Ramos (cell line): ENCODE data around the gene NMUR2.

Experiments
- in situ Hi-C: fragments of 300-500 bp; cut with MboI; formaldehyde crosslinking; loops from one replicate; pipeline ENCODE4 v1.14.3; 2022; ENCODE audit warnings: low sequenced_read_pairs; ENCODE audit not compliant: unreplicated experiment

Gene NMUR2

GRCh38 chr5:152374711-152375275 lies 30.3 kb downstream of the NMUR2 start:
- in situ Hi-C loops, result no loop called here

- in situ Hi-C loops, result no loop called here
These were observed 32.2 kb downstream of the NMUR2 start for GRCh38 chr5:152372875-152373274.

GRCh38 chr5:152369298-152369697 lies 35.8 kb downstream of the NMUR2 start:
- in situ Hi-C loops, result no loop called here

- in situ Hi-C loops, result no loop called here
These were observed 37.5 kb downstream of the NMUR2 start for GRCh38 chr5:152367554-152367953.

- in situ Hi-C loops, result no loop called here
These were observed 38.4 kb downstream of the NMUR2 start for GRCh38 chr5:152366716-152367115.

- in situ Hi-C loops, result no loop called here
These were observed 40.2 kb downstream of the NMUR2 start for GRCh38 chr5:152364899-152365298.

- in situ Hi-C loops, result no loop called here
These were observed 40.9 kb downstream of the NMUR2 start for GRCh38 chr5:152364172-152364571.

GRCh38 chr5:152358861-152359568 lies 46.1 kb downstream of the NMUR2 start:
- in situ Hi-C loops, result no loop called here

GRCh38 chr5:152356506-152356905 lies 48.6 kb downstream of the NMUR2 start:
- in situ Hi-C loops, result no loop called here

GRCh38 chr5:152355061-152355460 lies 50.0 kb downstream of the NMUR2 start:
- in situ Hi-C loops, result no loop called here

- in situ Hi-C loops, result no loop called here
These were observed 52.1 kb downstream of the NMUR2 start for GRCh38 chr5:152353001-152353400.

- in situ Hi-C loops, result no loop called here
These were observed 55.2 kb downstream of the NMUR2 start for GRCh38 chr5:152349683-152350526.
